ENCODE data around the gene GRIN2D.

GRIN2D gene

DNA sequence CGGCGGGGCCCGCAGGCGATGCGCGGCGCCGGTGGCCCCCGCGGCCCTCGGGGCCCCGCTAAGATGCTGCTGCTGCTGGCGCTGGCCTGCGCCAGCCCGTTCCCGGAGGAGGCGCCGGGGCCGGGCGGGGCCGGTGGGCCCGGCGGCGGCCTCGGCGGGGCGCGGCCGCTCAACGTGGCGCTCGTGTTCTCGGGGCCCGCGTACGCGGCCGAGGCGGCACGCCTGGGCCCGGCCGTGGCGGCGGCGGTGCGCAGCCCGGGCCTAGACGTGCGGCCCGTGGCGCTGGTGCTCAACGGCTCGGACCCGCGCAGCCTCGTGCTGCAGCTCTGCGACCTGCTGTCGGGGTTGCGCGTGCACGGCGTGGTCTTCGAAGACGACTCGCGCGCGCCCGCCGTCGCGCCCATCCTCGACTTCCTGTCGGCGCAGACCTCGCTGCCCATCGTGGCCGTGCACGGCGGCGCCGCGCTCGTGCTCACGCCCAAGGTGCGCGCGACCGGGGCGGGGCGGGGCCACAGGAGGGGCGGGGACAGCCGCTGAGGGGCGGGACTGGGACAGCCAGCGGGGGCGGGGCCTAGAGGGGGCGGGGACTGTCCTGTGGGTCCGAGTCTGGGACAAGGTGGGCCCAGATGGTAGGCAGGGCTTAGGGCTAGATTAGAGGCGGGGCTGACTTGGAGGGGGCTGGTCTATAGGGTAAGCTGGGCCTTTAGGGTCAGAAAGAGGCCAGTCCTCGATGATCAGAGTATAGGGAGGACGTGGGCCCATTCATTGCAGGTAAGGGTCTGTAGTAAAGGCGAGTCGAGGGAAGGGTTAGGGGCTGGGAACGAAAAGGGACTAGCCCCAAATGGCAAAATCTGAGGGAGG lies 5.1 kb downstream of the GRIN2D start:
- peak; percentile 89 for DNase-seq

DNA sequence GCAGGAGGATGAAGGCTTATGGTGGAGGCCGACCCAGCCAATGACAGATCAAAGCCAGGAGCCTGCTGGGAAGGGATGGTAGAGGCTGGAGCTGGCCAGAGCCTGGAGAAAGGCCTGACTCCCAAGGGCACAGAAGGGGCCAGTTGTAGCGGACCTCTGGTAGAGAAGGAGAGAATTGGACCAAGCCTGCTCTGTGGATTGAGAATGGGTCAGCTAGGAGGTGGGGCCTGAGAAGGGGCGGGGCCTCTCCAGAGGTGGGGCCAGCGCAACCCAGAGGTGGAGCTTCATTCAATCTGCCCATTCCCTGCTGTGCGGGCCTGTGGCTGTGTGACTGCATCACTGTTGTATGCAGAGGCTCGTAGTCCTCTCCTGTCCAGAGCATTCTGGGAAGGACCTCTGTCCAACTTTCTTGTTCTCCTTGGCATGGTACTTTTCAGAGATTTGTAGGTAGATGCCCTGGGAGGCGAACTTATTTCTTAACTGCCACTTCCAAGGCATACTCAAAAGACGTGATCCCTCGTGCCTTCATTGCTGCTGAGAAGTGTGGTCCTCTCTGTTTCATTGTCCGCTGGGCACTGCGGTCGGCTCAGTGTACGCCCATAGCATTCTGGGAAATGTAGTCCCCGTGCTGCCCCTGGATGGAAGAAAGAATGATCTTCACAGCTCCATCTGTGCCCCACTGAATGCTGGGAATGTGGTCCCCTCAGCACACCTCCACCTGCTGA lies 6.7 kb downstream of the GRIN2D start:
- DNase-seq, result peak; percentile 32

DNA sequence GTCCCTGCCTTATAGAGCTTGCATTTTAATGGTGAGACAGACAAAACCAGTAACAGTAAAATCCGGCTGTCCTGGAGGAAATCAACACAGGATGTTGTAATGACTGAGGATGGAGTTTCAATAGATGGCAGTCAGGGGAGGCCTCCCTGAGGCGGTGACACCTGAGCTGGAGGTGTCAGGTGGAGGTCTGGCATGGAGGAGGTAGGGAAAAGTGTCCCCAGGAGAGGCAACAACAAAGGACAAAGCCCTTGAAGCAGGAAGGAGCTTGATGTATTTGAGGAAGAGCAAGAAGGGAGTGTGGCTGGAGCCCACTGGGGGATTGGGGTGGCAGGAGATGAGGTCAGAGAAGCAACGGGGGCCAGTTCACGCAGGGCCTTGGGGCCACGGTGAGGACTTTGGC lies 7.8 kb downstream of the GRIN2D start:
- no peak for DNase-seq

DNA sequence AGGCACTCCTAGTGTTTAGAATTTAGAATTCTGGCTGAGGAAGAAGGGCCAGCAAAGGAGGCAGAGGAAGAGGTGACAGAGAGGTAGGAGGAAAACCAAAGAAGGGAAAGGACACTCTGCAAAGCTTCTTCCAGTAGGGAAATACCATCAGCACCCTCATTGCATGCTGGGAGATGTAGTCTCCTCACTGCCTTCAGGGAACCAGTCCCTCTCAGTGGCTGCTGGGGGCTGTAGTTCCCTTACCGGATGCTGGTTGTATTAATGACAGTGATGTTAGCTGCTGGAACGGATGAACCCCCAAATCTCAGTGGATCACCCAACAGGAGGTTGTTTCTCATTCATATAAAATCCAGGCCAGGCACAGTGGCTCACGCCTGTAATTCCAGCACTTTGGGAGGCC lies 10.1 kb downstream of the GRIN2D start:
- DNase-seq, result peak; percentile 45

DNA sequence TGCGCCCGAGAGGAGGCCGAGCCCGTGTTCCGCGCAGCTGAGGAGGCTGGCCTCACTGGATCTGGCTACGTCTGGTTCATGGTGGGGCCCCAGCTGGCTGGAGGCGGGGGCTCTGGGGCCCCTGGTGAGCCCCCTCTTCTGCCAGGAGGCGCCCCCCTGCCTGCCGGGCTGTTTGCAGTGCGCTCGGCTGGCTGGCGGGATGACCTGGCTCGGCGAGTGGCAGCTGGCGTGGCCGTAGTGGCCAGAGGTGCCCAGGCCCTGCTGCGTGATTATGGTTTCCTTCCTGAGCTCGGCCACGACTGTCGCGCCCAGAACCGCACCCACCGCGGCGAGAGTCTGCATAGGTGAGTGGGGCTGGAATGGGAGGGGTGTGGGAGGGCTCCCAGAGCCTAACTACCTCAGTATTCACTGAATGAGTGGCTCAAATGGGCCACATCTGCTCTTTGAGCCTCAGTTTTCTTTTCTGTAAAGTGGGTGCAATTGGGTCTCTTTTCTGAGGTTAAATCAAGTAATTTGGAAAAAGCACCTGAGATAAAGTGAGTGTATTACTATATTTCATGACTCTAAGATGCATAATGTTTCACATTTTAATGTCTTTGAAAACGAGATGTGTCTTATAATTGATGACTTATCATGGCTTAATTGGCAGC lies 11.7 kb downstream of the GRIN2D start:
- no peak for DNase-seq

DNA sequence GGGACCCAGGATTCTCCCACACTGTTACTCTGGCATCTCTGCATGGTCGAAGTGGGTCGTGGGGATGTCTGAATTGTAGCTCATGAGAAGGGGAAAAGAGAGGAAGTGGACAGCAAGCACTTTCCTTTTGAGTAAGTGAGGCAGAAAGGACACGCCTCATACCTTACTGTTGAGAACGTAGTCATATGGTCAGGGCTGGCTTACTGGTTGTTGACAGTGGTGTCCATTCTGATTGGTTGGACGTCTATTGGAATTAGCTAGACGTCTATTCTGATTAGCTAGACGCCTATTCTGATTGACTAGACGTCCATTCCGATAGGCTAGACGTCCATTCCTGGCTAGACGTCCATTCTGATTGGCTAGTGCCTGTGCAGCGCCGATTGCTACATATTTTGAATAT lies 12.4 kb downstream of the GRIN2D start:
- no peak for DNase-seq

DNA sequence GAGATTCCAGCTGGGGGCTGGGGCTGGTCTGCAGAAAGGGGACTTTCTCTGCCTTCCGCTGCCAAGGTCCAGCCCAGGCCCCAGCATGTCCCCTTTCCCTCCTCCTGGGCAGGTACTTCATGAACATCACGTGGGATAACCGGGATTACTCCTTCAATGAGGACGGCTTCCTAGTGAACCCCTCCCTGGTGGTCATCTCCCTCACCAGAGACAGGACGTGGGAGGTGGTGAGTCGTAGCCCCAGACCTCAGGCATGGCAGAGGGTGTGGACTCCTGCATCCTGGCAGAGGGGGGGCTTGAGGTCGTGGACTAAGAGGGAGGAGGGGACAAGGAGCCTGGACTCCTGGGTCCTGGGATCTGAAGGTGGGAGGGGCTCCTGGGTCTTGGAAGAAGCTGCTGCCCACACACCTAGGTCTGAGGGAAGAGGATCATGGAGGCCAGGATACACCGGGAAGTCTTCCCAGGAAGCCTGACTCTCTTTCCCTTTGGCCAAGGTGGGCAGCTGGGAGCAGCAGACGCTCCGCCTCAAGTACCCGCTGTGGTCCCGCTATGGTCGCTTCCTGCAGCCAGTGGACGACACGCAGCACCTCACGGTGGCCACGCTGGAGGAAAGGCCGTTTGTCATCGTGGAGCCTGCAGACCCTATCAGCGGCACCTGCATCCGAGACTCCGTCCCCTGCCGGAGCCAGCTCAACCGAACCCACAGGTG lies 20.6 kb downstream of the GRIN2D start:
- DNase-seq, result no peak

DNA sequence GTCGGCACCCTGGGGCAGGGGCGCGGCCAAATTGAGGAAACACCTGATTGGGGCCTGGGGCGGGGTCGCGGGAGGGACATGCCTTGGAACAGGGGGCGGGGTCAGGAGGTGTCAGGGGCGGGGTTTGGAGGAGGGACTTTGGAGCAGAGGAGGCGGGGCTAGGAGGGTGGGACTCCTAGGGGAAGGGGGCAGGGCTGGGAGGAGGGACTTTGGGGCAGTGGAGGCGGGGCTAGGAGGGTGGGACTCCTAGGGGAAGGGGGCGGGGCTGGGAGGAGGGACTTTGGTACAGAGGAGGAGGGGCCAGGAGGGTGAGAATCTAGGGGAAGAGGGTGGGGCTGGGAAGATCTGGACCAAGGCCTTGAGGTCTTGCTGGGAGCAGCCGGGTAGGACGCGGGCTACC lies 21.9 kb downstream of the GRIN2D start:
- DNase-seq, result peak; percentile 69

DNA sequence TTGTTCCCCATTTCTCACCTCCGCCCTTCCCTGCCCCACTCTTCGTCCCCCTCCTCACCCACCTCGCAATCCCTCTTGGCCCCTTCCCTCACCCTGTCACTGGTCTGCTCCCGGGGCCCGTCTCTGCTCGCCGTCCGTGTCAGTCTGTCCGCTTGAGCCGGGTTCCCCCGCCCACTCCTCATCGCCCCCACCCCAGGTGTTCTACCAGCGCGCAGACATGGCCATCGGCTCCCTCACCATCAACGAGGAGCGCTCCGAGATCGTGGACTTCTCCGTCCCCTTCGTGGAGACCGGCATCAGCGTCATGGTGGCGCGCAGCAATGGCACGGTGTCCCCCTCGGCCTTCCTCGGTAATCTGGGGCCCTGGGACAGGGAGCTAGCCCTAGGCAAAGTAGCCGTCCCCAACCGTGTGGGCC lies 22.3 kb downstream of the GRIN2D start:
- no peak for DNase-seq

DNA sequence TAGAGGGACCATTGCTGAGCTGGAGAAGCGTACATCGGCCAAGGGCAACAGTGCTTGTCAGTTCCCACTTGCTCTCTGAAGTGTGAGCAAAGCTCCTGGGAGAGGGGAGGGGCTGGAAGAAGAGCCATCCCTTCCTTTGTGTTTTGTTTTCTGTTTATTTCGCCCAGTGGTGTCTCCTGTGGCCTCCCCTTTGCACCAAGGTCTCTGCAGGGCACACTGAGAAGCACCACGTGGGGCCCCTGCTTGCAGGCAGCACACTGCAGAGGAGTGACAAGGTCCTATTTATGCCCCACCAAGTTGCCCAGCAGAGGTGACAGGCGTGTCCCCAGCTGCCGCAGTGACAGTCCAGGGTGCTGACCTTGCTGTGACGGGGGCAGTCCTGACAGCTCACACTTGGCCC lies 24.0 kb downstream of the GRIN2D start:
- no peak for DNase-seq

DNA sequence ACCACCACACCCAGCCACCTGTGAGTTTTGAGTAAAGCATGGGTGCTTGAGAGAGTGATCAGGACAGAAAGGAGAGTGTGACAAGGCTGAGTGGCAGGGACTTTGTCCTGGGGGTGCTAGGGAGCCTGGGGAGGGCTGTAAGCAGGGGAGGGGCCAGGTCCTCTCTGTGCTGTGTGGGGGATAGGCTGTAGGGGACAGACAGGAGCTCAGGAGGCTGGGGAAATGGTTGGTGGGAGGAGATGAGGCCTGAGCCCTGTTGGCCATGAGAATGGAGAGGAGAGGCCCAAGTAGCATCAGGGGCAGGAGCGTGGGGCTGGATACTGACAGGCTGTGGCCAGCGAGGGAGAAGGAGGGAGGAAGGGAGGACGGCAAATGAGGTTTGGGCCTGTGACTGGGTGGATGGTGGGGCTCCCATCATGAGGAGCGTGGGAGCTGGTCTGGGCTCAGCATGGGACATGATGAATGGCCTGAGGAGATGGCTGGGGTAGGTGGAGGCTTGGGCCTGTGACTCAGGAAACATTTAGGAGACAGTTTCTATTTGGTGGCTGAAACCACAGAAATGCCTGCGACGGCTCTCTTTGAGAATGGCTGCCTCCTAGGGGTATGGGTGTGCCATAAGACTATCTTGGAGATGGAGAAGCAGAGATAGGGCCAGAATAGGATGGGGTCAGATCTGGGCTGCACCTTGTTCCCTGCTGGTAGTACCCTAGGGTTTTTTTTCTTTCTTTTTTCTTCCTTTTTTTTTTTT lies 25.0 kb downstream of the GRIN2D start:
- DNase-seq, result peak; percentile 36

DNA sequence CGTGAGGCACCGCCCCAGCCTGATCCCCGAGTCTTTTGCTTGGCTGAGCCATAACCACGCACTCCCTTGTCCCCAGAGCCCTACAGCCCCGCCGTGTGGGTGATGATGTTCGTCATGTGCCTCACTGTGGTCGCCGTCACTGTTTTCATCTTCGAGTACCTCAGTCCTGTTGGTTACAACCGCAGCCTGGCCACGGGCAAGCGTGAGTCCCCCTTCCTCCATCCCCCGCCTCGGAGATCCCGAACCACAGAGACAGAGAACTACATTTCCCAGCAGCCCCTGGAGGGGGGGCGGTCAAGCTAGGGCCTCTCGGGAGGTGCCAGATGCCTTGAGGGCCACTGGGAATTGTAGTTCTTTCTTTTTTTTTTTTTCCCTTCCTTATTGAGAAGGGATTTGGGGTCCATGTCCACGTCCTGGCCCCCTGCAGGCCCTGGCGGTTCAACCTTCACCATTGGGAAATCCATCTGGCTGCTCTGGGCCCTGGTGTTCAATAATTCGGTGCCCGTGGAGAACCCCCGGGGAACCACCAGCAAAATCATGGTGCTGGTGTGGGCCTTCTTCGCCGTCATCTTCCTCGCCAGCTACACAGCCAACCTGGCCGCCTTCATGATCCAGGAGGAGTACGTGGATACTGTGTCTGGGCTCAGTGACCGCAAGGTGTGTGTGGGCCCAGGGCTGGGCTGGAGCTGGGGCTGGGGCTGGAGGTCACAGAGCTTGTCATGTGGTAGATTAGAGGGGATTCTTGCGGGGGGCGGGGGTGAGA lies 25.9 kb downstream of the GRIN2D start:
- peak; percentile 69 for DNase-seq

DNA sequence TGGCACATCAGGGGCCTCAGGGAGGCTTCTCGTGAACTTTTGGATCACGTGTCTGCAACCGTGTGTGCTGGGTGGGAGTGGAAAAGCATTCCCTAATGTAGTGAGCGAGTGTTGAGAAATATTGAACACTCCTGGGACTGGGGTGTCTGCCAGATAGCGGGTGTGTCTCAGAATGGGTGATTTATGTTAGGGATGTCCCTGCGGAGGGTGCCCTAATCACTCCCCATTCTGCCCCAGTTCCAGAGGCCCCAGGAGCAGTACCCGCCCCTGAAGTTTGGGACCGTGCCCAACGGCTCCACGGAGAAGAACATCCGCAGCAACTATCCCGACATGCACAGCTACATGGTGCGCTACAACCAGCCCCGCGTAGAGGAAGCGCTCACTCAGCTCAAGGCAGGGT lies 28.1 kb downstream of the GRIN2D start:
- DNase-seq, result no peak

DNA sequence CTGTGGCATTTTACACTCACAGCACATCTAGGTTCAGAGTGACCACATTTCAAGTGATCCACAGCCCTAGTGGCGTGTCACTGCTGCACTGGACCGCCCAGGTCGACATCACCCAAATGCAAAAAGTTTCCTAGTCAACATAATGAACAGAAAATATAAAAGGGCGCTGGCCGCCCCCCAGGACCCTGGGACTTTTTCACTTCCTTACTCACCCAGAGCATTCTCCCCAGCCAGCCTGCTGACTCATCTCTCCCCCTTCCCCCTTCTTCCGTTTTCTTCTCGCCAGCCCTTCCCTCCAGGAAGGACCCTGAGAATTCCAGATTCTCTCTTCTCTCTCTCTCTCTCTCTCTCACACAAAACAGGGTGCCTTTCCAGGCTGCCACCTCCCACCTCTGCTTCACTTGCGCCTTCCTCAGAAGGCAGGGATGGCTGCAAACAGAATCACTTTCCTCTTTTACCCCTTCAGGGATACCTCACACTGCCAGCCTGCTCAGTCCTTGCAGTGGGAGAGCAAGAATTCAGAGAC lies 31.3 kb downstream of the GRIN2D start:
- peak; percentile 22 for DNase-seq

DNA sequence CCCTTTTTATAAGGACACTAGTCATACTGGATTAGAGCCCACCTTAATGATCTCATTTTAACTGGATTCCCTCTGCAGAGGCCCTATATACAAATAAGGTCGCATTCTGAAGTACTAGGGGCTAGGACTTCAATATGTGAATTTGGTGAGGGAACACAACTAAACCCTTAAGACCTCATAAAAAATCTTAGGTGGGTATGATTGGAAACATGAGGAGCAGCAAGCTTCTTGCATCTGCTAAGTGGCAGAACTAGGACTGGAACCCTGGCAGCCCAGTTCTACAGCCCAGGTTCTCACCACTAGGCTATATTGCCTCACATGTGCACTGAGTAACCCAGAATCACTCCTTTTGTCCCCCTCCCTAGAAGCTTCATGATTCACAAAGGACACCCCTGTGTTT lies 35.2 kb downstream of the GRIN2D start:
- no peak for DNase-seq

DNA sequence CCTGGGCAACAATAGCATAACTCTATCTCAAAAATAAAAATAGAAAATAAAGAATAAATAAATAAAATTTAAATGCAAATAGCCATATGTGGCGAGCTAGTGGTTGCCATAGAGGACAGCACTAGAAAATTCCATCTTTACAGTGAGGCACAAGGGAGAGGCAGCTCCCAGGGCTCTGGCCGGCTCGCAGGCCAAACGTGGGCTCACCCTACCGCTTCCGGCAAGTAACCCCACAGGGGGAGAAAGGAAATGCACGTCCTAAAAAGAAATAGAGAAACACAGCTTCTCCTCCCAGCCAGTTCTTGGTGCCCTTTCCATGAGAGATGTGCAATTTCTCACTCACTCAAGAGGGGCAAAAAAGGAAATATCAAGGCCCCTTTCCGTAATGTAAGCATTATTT lies 39.9 kb downstream of the GRIN2D start:
- DNase-seq, result no peak

DNA sequence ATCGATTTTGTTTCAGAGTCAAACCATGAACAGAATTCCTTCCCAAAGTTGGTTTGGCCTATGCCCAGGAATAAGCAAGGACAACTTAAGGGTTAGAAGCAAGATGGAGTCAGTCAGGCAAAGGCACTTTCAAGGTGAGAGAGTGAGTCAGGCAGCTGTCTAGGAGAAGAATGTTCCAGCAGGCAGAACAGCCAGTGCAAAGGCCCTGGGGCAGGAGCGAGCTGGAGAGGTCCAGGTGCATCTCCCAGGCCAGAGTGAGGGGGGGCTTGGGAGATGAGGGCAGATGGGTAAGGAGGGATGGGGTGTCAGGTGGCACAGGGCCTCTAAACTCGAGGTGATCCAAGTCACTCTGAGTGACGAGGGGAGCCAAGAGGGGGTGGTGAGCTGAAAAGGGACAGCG lies 43.1 kb downstream of the GRIN2D start:
- DNase-seq, result no peak

DNA sequence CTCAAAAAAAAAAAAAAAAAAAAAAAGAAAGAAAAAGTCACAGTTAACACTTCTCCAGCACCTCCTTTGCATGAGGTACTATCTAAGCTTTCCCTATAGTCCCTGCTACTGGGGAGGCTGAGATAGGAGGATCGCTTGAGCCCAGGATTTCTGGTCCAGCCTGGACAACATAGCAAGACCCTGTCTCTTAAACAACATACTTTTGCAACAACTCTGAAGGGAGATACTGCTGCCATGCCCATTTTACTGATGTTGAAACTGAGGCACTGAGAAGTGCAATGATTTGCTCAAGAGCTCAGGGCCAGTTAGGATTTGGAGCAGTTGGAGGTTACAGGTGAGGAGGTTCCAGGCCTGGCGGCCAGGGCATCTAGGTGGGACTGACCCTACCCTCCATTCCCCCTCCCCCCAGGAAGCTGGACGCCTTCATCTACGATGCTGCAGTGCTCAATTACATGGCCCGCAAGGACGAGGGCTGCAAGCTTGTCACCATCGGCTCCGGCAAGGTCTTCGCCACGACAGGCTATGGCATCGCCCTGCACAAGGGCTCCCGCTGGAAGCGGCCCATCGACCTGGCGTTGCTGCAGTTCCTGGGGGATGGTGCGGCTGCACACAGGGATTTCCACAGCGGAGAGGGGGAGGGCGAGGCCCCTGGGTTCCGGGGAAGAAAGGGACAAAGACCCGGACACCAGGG lies 48.0 kb downstream of the GRIN2D start:
- no peak for DNase-seq

DNA sequence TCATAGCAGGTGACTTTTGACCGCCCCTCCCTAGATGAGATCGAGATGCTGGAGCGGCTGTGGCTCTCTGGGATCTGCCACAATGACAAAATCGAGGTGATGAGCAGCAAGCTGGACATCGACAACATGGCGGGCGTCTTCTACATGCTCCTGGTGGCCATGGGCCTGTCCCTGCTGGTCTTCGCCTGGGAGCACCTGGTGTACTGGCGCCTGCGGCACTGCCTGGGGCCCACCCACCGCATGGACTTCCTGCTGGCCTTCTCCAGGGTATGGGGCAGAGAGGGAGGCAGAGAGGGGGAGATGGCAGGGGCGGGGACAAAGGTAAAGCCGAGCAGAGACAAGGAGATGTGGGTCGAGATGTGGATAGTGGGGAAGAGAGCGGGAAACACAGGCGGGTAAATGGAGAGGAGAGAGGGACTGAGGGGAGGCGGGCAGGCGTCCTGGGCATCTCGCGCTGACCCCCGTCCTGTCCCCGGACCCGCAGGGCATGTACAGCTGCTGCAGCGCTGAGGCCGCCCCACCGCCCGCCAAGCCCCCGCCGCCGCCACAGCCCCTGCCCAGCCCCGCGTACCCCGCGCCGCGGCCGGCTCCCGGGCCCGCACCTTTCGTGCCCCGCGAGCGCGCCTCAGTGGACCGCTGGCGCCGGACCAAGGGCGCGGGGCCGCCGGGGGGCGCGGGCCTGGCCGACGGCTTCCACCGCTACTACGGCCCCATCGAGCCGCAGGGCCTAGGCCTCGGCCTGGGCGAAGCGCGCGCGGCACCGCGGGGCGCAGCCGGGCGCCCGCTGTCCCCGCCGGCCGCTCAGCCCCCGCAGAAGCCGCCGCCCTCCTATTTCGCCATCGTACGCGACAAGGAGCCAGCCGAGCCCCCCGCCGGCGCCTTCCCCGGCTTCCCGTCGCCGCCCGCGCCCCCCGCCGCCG lies 48.9 kb downstream of the GRIN2D start:
- no peak for DNase-seq

DNA sequence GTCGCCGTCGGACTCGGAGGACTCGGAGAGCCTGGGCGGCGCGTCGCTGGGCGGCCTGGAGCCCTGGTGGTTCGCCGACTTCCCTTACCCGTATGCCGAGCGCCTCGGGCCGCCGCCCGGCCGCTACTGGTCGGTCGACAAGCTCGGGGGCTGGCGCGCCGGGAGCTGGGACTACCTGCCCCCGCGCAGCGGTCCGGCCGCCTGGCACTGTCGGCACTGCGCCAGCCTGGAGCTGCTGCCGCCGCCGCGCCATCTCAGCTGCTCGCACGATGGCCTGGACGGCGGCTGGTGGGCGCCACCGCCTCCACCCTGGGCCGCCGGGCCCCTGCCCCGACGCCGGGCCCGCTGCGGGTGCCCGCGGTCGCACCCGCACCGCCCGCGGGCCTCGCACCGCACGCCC lies 49.8 kb downstream of the GRIN2D start:
- no peak for DNase-seq

Measured in RPMI8226 (cell line).